Measurements from ENCODE around the gene DNASE1L1.

DNASE1L1 gene

DNA sequence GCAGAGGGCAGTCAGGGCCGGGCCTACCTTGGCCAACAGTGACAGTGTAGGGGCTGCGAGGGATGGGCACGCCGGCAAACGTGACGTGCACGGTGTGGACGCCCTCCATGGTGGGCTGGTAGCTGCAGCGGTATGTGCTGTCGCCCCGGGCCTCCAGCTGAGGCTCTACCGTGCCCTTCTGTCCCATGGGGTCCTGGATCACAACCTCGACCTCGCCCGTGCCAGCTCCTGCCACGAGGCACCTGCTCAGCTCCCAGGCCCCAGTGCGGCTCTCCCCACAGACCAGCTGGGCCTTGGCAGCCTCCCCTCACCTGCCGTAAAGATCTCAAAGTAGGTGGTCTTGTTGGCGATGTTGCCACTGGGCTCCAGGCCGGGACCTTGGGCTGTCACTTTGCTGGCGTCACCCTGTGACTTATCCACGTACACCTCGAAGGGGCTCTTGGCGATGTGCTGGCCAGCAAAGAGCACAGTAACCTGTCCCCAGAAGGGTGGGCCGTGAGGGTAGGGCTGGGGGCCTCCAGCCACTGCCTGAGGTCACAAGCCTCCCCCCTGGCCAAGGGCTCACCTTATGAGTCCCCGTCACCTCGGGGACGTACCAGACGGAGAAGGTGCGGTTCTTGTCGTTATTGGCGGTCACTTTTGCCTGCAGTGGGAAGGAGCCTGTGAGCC lies 42.9 kb downstream of the DNASE1L1 start:
- no peak for DNase-seq

DNA sequence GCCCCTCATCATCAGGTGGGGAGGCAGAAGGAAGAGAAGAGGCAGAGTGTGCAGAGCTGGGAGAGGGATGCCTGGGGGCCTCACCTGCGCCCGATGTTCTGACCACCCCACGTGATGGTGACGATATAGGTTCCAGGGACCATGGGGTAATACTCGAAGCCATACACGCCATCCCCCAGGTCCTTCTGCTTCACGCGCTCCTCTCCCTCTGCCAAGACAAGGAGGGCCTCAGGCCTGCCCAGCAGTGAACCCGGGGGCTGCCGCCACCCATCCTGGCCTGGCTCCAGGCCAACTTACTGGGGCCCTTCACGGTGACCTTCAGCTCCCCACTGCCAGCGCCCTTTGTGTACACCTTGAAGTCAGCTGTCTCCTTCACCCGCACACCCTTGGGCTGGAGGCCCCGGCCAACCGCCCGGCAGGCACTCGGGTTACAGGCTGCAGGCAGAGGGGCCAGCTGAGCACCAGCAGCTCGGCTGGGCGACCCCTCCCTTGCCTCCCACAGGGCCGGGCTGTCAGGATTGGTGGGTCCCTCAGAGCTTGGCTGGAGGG lies 43.9 kb downstream of the DNASE1L1 start:
- DNase-seq = no peak

DNA sequence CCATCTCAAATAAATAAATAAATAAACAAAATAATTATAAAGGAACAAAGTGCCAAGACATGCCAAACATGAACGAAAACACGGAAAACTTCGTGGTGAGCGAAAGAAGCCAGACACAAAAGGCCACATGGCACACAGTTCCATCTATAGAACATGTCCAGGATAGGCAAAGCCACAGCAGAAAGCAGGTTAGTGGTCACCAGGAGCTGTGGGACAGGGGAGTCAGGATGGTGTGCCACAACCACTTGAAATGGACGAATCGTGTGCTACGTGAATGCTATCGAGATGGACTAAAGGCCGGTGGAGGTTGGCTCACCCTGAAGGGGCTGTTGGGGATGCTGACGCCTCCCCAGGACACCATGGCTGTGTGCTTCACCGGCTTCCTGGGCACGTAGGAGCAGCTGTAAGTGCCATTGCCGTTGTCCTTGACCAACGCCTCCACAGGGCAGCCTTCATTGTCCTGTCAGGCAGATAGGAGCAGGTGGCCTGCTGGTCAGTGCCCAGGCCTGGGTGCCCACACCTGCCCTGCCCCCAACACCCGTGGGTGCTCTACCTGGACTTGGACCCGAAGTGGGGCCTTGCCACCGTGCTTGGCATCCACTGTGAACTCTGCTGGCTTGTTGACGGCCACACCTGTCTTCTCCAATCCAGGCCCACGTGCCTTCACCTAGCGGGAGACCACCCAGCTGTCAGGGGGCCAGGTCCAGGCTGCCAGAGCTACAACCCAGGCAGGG lies 45.2 kb downstream of the DNASE1L1 start:
- no peak for DNase-seq

DNA sequence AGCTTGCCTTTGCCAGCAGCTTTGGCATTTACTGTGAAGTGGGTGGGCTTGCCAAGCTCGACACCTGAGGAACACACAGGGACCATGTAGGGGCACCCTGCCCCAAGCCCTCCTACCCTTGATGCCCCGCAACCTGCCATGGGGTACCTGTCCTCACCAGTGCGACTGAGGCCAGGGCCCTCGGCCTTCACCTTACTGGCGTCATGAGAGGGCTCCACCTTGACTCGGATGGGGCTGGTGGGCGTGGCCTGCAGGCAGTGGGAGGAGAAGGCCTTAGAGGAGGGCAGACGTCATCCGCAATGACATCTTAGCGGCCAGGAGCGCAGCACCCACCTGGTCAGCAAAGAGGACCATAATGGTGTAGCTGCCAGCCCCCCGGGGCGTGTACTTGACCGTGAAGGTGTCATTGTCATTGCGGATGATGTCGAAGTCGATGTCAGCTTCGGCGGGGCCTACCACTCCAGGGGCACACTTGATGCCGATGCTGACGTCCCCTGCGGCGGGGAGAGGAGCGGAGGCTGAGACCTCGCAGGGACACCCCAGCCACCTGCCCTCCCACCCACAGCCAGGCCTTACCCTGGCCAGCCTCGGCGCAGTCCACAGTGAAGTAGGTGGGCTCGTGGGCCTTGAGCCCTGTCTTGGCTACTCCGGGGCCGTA lies 46.8 kb downstream of the DNASE1L1 start:
- DNase-seq = no peak

DNA sequence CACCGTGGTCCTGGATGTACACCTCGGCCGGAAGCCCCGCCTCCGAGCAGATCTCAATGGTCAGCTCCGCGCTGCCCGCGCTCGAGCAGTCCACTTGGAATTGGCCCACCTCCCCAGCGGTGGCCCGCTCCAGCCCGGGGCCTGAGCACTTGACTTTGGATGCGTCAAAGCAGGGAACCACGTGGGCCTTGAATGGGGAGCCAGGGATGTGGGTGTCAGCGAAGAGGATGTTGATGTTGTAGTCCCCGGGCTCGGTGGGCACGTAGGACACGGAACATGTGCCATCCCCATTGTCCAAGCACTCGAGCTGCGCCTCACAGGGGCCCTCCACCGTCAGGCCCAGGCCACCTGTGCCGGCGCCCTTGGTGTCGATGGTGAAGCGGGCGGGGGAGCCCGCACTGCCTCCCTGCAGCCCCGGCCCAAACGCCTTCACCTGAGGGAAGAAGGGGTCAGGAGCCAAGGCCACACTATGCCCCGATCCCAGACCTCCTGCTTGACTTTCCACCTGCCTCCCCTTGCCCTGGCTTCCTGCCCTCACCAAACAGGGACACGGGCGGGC lies 48.8 kb downstream of the DNASE1L1 start:
- no peak for DNase-seq

DNA sequence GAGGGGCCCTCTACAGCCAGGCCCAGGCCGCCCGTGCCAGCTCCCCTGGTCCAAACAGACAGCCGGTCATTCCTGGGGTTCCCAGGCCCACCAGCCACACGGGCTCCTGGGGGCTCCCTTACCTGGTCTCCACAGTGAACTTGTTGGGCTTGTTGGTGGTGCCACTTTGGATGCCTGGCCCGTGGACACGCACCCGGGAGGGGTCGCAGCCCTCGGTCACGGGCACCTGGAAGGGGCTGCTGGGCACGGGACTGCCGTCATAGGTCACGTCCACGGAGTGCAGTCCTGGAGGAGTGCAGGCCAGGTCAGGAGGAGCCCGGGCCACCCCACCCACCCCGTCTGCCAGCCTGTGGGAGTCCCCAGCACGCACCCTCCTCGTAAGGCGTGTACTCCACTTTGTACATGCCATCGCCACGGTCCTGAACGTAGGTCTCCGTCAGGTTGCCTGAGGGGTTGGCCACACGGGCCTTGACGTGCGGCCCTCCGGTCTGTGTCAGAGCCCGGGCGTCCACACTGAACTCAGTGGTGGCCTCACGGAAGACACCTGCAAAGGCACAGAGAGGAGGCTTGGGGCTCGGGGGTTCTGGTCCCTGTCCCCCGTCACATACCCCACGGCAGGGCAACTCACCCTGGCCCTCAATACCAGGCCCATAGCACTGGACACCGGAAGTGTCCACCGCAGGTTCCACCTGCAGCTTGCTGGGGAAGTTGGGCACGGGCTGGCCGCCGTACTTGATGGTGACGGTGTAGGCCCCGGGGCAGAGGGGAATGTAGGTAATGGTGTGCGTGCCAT lies 49.5 kb downstream of the DNASE1L1 start:
- DNase-seq = no peak

DNA sequence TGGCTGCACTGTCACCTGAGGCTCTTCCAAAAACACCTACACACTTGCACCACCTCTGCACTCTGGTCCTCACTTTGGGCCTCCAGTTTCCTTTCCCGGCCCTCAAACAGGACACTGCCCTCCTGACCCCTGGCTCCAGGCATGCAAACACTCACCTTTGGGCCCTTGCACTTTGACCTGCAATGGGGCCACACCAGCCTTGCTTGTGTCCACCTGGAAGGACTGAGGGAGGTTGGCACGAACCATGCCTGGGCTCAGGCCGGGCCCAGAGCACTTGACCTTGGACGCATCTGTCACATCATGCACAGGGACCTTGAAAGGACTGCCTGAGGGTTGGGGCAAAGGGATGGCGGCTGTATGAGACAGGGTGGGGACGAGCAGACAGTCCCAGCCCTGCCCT lies 50.2 kb downstream of the DNASE1L1 start:
- DNase-seq = no peak

DNA sequence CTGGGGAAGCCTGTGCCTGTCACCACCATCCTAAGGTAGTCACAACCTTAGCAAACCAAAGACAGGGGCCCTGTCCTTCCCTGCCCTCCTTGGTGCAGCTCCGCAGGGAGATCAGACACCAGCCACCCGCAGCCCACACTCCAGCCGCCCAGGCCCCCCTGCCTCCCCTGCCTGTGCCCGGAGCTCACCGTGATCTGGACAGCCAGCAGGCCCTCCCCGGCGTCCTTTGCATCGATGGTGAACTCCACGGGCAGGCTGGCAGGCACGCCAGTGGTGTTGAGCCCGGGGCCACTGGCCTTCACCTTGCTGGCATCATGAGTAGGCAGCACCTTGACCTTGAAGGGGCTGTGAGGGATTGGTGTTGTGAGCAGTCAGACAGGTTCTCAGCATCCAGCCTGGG lies 51.0 kb downstream of the DNASE1L1 start:
- DNase-seq = no peak

DNA sequence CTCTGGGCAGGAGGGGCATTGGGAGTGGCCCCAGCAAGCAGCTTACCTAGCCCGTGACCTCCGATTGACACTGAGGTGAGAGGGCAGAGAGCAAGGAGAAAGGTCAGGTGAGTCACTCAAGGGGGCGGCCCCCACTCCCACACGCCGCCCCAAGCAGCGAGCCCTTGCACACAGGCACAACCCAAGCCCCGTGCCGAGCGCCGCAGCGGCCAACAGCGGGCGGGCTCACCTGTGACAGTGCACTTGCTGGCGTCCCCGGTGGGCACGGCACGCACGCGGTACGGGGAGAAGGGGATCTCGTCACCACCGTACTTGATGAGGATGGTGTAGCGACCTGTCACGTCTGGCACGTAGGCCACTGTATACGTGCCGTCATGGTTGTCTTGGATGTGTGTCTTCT lies 51.8 kb downstream of the DNASE1L1 start:
- no peak for DNase-seq

DNA sequence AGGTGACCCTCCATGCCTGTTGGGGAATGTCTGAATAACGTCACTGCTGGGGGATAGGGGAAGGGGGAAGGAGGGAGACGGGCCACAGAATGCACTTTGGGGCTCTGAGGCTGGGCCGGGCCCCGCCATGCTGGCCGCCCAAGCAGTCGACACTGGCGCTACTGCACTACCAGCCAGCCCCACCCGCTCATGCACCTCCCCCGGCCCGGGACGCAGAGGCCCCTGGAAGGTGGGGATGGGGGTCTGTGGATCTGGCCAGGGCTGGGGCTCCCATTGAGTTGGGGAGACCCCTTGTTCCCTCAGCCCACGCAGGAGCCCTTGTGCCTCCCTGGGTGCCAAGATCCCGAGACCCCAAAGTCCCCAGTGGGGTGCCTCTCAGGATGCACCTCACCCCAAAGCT lies 52.5 kb downstream of the DNASE1L1 start:
- no peak for DNase-seq

DNA sequence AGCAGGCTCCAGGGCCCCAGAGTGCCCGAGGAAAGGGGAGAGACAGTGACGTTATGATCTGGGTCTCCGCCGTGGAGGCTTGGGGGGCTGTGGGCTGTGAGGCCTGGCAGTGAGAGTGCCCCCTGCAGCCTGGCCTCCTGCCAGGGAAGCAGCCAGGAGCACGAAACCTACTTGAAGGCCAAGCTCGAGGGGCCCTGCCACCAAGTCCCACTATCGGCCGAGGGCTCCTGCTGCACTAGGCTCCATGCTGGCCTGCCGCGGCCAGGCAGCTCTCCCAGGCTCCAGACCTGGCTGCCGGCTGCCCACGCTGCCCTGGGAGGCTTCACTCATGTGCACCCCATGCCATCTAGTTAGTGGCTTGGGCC lies 53.3 kb downstream of the DNASE1L1 start:
- no peak for DNase-seq

DNA sequence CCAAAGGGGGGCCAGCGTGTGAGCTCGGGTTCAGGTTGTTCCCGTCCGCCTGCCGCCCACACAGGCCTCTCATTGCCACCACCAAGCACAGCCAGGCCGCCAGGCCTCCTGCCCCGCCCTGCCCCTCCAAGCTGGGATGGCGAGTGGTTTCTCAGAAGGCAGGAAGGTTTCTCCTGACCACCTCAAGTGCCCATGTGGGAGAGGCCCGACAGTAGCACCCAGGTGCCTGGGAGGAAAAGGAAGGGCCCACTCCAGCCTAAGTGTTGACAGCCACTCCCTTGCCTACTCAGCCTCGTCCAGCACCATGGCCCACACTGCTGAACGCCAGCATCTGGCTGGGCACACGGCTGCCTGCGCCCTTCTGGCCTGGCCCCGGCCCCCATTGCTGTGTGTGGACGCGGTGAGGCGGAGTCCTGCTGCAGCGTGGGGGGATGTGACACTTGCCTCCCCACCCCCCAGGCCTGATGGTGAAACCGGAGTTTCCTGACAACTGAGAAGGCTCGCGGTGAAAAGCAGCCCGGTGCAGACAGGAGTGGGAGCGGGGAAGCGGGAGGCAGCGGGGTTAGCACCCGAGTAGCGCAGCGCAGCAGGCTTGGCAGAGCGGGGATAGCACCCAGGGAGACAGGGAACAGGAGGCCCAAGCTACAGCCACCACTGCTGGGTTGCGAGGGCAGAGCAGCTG lies 53.8 kb downstream of the DNASE1L1 start:
- DNase-seq = no peak

DNA sequence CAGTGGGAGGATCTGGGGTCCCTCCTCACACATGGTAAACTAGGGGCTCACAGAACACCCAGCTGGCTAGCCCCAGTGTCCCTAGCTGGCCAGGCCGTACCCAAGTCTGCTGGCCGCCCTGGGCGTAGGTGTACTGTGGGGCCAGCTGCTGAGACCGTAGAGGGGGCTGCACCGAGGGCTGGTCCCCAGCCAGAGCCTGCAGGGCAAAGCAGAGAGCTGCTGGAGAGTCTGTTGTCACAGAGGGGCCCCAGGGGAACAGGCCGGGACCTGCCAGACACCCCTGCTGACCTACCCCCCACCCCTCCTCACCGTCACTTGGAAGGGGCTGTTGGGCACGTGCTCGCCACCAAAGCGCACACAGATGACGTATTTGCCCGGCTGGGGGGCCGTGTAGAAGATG lies 54.5 kb downstream of the DNASE1L1 start:
- no peak for DNase-seq

DNA sequence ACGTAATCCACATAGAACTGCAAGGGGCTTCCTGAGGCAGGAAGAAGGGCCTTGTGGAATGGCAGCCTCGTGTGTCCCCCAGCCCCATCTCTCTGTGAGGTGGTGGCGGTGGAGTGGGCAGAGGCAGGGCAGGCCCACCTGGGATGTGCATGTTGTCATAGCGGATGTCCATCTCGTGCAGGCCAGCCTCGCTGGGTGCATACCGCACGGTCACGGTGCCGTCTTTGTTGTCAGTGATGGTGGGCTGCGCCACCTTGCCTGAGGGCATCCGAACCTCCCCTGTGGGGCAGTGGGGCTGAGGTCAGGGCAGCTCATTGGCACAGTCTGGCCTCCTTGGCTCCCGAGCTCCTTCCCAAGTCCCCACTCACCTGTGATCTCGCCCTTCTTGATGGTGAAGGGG lies 55.0 kb downstream of the DNASE1L1 start:
- DNase-seq = no peak

DNA sequence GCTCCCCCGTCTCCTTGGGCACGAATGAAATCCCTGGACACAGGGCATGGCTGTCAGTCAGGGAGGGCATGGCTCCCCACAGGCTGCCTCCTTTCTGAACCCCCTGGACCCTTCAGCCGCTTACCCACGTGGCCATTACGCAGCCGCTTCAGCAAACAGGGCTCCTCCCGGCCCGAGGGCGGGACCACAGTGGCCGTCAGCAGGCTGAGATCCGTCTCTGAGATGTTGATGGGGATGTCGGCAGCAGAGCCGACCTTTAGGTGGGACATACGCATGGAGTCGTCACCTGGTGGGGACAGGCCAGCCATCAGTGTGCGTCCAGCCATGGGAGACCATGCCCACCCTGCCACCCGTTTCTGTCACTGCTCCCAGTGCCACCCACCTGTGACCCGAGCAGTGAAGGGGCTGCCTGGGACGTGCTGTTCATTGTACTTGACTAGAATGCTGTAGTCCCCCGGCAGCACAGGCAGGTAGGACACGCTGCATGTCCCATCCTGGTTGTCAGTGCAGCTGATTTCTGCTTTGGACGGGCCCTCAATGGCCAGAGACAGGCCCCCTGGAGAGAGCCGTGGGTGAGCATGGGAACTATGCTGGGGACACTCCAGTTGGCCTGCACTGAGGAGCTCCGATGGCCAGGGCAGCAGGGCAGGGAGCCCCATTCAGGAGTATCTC lies 55.7 kb downstream of the DNASE1L1 start:
- no peak for DNase-seq

DNA sequence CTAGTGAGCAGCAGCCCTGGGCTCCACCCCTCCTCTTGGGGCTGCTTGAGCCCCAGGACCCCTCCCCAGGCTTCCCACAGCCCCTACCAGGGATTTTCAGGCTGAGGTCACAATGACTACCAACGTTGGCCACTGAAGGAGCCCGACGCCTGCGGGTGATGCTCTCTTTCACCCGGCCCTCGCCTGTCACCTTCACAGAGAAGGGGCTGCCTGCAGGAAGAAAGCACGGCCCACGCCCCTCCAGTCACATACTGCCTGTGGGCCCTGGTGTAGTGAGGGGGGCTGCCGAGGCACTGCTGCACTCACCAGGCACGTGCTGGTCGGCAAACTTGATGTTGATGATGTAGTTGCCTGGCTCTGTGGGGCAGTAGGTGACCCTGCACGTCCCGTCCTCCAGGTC lies 56.6 kb downstream of the DNASE1L1 start:
- no peak for DNase-seq

DNA sequence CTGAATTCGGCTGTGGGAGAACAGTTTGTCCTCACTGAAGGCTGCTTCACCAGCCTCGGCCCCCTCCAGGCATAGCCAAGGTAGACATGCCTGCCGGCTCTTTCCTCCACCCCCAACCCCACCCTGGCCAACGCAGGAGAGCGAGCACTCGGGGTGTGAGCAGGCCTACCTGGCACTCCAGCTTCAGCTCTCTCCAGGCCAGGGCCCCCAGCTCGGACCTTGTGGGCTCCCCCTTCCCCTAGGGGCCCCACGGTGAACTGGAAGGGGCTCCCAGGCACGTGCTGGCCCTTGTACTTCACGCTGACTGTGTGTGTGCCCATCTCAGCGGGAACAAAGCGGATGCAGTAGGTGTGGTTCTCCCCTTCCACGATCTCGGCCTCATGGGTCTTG lies 57.0 kb downstream of the DNASE1L1 start:
- DNase-seq = no peak

Data from NCI-H510A (cell line).